Smooth muscle cell (in vitro differentiated cells): ENCODE measurements around the gene C9orf78. TPM values are rescaled to one million over a fixed set of nuclear protein-coding genes. Genes with fewer than 3 reads are reported as not detected.

Source experiments
- DNase-seq: peaks from one replicate; lab custom pipeline; 2025; ENCODE audit not compliant: unreplicated experiment; lab: John Stamatoyannopoulos, UW
- H2AFZ ChIP-seq: fragments of 200-600 bp; sonication (generic); 2 replicates; pipeline ENCODE4 v1.6.0; 2016; ENCODE audit warnings: antibody characterized with exemption, low read depth, mild to moderate bottlenecking
- H3F3A ChIP-seq: fragments of 200-600 bp; sonication (generic); 2 replicates; pipeline ENCODE4 v1.6.0; 2017; ENCODE audit warnings: antibody characterized with exemption, low read depth
- H3K27ac ChIP-seq: fragments of 200-600 bp; sonication (generic); 2 replicates; pipeline ENCODE4 v1.5.1; 2016; ENCODE audit warnings: low read depth, mild to moderate bottlenecking
- H3K27me3 ChIP-seq: fragments of 200-600 bp; sonication (generic); 2 replicates; pipeline ENCODE4 v1.6.1; 2016; ENCODE audit warnings: low read depth, mild to moderate bottlenecking
- H3K36me3 ChIP-seq: fragments of 200-600 bp; sonication (generic); 2 replicates; pipeline ENCODE4 v1.5.1; 2016; ENCODE audit warnings: low read depth
- H3K4me1 ChIP-seq: fragments of 200-600 bp; sonication (generic); 2 replicates; pipeline ENCODE4 v1.5.1; 2016; ENCODE audit warnings: low read depth
- H3K4me2 ChIP-seq: fragments of 200-600 bp; sonication (generic); 2 replicates; pipeline ENCODE4 v1.6.0; 2016; ENCODE audit warnings: mild to moderate bottlenecking
- H3K4me3 ChIP-seq: fragments of 200-600 bp; sonication (generic); 2 replicates; pipeline ENCODE4 v1.5.1; 2016; ENCODE audit warnings: mild to moderate bottlenecking
- H3K79me2 ChIP-seq: fragments of 200-600 bp; sonication (generic); 2 replicates; pipeline ENCODE4 v1.6.0; 2016; ENCODE audit warnings: low read depth, mild to moderate bottlenecking
- H3K9ac ChIP-seq: fragments of 200-600 bp; sonication (generic); 2 replicates; pipeline ENCODE4 v1.6.0; 2016; ENCODE audit warnings: low read depth
- H3K9me3 ChIP-seq: fragments of 200-600 bp; sonication (generic); replicated peaks from 2 replicates; pipeline ENCODE4 v1.5.1; 2016; ENCODE audit warnings: low read depth
- H4K20me1 ChIP-seq: fragments of 200-600 bp; sonication (generic); 2 replicates; pipeline ENCODE4 v1.6.0; 2016; ENCODE audit warnings: low read depth
- WGBS: methylation state at CpG from one replicate; pipeline ENCODE4 v1.1.7; 2016; ENCODE audit warnings: low lambda C conversion rate; 5-methylcytosine and 5-hydroxymethylcytosine counted together
- polyA plus RNA-seq: library from polyadenylated mRNA; unstranded; fragments of >200 nt; fragmentation: Nextera tagmentation; extraction: Ambion mirVana; gene quantifications from 2 replicates; pipeline ENCODE4 v1.2.1, GENCODE V29; 2016
- total RNA-seq: library from RNA; depleted of rRNA; stranded (reverse); fragments of >200 nt; gene quantifications from 2 replicates; pipeline ENCODE4 v1.2.3, GENCODE V29; 2014
- TF ChIP-seq, protein P1 (sequence below): fragments of 200-600 bp; sonication (generic); IDR thresholded peaks from 2 replicates; pipeline ENCODE4 v1.5.1; 2017; ENCODE audit warnings: borderline replicate concordance, mild to moderate bottlenecking, antibody characterized with exemption; ENCODE audit not compliant: insufficient read depth, poor library complexity, severe bottlenecking

C9orf78 gene
- total and polyA plus RNA-seq, 2 experiments from 2014 or later, result 38.0 to 53.8 TPM

DNA sequence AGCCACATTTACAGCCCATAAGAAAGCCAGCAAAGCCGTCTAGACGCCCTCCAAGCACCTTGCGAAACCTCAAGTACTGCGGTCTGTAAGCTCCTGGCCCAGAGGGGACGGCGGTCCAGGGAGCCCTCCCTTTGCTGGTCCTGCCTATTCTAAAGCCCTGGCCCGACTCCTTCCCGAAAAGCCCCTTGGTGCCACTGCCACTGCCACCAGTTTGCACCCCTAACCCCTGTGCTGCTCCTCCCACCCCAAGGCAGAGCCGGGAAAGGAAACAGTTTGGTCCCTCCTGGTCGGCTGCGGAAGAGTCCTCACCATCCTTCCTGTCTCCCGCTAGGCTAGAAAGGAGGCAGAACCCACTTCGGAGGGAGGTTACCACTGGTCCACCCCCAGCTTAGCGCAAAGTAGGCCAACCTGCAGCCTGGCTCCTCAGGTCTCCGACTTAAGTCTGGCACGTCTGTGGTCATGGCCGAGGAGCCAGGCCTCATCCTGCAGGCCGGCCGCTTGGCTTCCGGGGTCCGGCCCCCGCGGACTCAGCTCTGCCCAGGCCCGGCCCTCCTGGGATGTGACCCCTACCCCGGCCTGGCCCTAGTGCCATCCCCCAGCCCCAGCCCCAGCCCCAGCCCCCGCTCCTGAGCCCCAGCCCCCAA is 12.1 kb downstream of the C9orf78 start:
- H3K9me3 ChIP-seq, result no peaks in the 10 kb centered on the region
- peak overlapping the region; percentile 78 for H3K4me3 ChIP-seq
- H3K27ac ChIP-seq, result no peak overlapping the region
- H3K36me3 ChIP-seq, result no peaks in the 10 kb centered on the region
- H3K4me2 ChIP-seq, result peak overlapping the region; percentile 91
- H3K9ac ChIP-seq, result peak overlapping the region; percentile 73
- WGBS, result 22% methylated on average over 25 of the region's 26 CpGs
- no peaks in the 10 kb centered on the region for H3K27me3 ChIP-seq
- TF ChIP-seq, protein P1, sequence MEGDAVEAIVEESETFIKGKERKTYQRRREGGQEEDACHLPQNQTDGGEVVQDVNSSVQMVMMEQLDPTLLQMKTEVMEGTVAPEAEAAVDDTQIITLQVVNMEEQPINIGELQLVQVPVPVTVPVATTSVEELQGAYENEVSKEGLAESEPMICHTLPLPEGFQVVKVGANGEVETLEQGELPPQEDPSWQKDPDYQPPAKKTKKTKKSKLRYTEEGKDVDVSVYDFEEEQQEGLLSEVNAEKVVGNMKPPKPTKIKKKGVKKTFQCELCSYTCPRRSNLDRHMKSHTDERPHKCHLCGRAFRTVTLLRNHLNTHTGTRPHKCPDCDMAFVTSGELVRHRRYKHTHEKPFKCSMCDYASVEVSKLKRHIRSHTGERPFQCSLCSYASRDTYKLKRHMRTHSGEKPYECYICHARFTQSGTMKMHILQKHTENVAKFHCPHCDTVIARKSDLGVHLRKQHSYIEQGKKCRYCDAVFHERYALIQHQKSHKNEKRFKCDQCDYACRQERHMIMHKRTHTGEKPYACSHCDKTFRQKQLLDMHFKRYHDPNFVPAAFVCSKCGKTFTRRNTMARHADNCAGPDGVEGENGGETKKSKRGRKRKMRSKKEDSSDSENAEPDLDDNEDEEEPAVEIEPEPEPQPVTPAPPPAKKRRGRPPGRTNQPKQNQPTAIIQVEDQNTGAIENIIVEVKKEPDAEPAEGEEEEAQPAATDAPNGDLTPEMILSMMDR, result no peak
- no peak for DNase-seq
- H3F3A ChIP-seq, result no peaks in the 10 kb centered on the region
- no peaks in the 10 kb centered on the region for H4K20me1 ChIP-seq
- H3K4me1 ChIP-seq, result peaks cover 6% of the 10 kb centered on the region
- H3K79me2 ChIP-seq, result peaks cover 19% of the 10 kb centered on the region
- H2AFZ ChIP-seq, result no peak overlapping the region

DNA sequence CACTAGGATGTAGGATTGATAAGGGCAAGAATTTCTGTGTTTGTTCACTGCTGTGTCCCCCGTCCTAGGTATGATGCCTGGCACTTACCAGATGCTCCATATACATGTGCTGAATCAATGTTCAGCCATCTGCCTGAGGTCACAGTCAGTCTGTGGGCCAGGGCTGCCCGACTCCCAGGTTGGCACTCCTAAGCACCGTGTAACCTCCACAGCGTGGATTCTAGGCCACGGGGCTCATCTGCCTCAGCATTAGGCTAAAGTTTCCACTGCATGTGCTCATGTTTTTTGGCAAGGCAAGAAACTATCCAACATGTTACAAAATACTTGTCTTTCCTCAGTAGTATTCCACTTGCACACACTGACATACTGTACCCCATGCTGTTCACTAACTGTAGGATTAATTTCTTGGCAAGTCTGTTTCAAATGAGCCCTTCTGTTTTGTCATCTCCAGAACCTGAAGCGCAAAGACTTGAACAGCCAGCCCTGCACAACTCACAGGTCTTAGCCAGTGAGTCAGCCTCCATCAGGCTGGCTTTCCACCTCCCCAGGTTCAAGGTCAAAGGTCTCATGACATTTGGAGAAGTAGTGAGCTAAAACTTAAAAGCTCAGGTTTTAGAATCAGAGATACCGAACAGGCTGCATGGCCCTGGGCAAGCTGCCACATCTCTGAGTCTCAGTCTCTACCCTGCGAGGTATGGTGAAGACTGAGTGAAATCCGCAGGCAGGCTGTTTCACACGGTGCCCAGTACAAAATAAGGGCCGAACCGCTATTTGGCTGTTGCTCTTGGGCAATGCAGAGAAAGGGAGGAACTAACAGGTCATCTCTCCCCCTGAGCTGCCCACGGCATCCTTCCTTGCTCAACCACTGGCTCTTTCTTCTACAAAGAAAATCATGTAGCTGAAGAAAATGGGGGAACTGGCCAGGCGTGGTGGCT is 18.3 kb downstream of the C9orf78 start:
- no peak for DNase-seq
- no peak overlapping the region for H3K27ac ChIP-seq
- no peak overlapping the region for H3K4me2 ChIP-seq
- H2AFZ ChIP-seq, result no peak overlapping the region
- no peaks in the 10 kb centered on the region for H3K9me3 ChIP-seq
- no peak overlapping the region for H3K9ac ChIP-seq
- WGBS, result 94% methylated on average over 14 of the region's 14 CpGs
- H3K79me2 ChIP-seq, result peaks cover 6% of the 10 kb centered on the region
- no peaks in the 10 kb centered on the region for H3K27me3 ChIP-seq
- no peaks in the 10 kb centered on the region for H4K20me1 ChIP-seq
- no peaks in the 10 kb centered on the region for H3K4me1 ChIP-seq
- no peaks in the 10 kb centered on the region for H3K36me3 ChIP-seq
- TF ChIP-seq, protein P1, result no peak
- no peaks in the 10 kb centered on the region for H3F3A ChIP-seq
- no peak overlapping the region for H3K4me3 ChIP-seq

DNA sequence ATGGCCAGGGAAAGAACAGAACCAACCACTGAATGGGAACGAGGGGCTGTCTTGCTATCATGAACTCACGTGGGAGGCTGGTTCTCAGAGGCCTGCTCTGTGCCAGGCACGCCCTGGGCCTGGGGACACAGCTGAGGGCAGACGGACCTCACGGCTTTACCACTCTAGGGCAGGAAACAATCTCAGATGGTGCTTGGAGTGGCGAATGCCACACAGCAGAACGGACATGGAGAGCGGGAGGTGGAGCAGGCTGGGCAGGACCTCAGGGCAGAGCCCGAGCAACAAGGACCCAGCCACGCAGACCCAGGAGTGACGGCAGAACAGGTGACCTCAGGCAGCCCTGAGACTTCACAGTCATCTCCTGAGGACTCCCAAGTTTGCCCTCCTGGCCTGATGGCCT is 19.8 kb downstream of the C9orf78 start:
- no peak overlapping the region for H3K4me3 ChIP-seq
- H3K27ac ChIP-seq, result no peak overlapping the region
- 93% methylated on average over 11 of the region's 11 CpGs for WGBS
- H3F3A ChIP-seq, result no peaks in the 10 kb centered on the region
- no peaks in the 10 kb centered on the region for H3K4me1 ChIP-seq
- H4K20me1 ChIP-seq, result peaks cover 5% of the 10 kb centered on the region
- no peak overlapping the region for H3K4me2 ChIP-seq
- DNase-seq, result no peak
- no peaks in the 10 kb centered on the region for H3K79me2 ChIP-seq
- H3K36me3 ChIP-seq, result no peaks in the 10 kb centered on the region
- TF ChIP-seq, protein P1, result no peak
- no peak overlapping the region for H3K9ac ChIP-seq
- H2AFZ ChIP-seq, result no peak overlapping the region
- no peaks in the 10 kb centered on the region for H3K9me3 ChIP-seq
- no peaks in the 10 kb centered on the region for H3K27me3 ChIP-seq
